Measurements from ENCODE around the gene SHF.
"Not testable (repeated sequence)": the region's sequence is repeated elsewhere in the genome, so short reads cannot be mapped to it uniquely, and the experiment has no call there.

DNA sequence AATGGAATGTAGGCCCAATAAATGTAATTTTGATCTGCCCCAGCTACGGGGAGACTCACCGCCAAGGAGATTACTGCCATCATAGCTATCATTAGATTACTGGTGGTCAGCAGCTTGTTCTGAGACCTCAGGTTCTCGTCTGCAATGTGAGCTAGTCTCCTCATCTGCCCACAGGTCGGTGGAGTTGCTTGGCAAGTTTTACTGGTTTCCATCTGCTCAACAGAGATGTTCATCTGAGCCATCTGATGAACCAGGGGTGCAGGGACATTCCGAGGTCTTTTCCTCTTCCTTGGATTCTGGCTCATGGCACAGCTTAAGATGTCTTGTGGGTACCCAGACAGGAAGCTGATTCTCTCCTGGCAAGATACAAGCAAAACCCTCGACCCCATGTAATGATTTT lies 49.0 kb upstream of the SHF start:
- TF ChIP-seq, protein P1, sequence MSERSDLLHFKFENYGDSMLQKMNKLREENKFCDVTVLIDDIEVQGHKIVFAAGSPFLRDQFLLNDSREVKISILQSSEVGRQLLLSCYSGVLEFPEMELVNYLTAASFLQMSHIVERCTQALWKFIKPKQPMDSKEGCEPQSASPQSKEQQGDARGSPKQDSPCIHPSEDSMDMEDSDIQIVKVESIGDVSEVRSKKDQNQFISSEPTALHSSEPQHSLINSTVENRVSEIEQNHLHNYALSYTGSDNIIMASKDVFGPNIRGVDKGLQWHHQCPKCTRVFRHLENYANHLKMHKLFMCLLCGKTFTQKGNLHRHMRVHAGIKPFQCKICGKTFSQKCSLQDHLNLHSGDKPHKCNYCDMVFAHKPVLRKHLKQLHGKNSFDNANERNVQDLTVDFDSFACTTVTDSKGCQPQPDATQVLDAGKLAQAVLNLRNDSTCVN (tag by site-specific recombination; optimal IDR thresholded peaks at IDR 0.05), result not testable (repeated sequence)
- TF ChIP-seq, protein P2, sequence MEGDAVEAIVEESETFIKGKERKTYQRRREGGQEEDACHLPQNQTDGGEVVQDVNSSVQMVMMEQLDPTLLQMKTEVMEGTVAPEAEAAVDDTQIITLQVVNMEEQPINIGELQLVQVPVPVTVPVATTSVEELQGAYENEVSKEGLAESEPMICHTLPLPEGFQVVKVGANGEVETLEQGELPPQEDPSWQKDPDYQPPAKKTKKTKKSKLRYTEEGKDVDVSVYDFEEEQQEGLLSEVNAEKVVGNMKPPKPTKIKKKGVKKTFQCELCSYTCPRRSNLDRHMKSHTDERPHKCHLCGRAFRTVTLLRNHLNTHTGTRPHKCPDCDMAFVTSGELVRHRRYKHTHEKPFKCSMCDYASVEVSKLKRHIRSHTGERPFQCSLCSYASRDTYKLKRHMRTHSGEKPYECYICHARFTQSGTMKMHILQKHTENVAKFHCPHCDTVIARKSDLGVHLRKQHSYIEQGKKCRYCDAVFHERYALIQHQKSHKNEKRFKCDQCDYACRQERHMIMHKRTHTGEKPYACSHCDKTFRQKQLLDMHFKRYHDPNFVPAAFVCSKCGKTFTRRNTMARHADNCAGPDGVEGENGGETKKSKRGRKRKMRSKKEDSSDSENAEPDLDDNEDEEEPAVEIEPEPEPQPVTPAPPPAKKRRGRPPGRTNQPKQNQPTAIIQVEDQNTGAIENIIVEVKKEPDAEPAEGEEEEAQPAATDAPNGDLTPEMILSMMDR (tag by site-specific recombination; IDR thresholded peaks at IDR 0.05), result not testable (repeated sequence)
- TF ChIP-seq ZNF175 (tag by site-specific recombination; IDR thresholded peaks at IDR 0.05); ZNF701 (tag by site-specific recombination; IDR thresholded peaks at IDR 0.05); ZNF121 (tag by site-specific recombination; IDR thresholded peaks at IDR 0.05); ZNF24 (tag by site-specific recombination; IDR thresholded peaks at IDR 0.05); SP2 (tag by site-specific recombination; IDR thresholded peaks at IDR 0.05); ZNF274 (IDR thresholded peaks at IDR 0.05; ENCODE audit: low read length); ZNF274 (tag by site-specific recombination; IDR thresholded peaks at IDR 0.05; ENCODE audit: borderline replicate concordance); SP3 (tag by site-specific recombination; IDR thresholded peaks at IDR 0.05); ZNF404 (tag by site-specific recombination; IDR thresholded peaks at IDR 0.05): not testable (repeated sequence)
- TF ChIP-seq, protein P3, sequence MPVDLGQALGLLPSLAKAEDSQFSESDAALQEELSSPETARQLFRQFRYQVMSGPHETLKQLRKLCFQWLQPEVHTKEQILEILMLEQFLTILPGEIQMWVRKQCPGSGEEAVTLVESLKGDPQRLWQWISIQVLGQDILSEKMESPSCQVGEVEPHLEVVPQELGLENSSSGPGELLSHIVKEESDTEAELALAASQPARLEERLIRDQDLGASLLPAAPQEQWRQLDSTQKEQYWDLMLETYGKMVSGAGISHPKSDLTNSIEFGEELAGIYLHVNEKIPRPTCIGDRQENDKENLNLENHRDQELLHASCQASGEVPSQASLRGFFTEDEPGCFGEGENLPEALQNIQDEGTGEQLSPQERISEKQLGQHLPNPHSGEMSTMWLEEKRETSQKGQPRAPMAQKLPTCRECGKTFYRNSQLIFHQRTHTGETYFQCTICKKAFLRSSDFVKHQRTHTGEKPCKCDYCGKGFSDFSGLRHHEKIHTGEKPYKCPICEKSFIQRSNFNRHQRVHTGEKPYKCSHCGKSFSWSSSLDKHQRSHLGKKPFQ (tag by site-specific recombination; IDR thresholded peaks at IDR 0.05), result not testable (repeated sequence)
- TF ChIP-seq, protein P4, sequence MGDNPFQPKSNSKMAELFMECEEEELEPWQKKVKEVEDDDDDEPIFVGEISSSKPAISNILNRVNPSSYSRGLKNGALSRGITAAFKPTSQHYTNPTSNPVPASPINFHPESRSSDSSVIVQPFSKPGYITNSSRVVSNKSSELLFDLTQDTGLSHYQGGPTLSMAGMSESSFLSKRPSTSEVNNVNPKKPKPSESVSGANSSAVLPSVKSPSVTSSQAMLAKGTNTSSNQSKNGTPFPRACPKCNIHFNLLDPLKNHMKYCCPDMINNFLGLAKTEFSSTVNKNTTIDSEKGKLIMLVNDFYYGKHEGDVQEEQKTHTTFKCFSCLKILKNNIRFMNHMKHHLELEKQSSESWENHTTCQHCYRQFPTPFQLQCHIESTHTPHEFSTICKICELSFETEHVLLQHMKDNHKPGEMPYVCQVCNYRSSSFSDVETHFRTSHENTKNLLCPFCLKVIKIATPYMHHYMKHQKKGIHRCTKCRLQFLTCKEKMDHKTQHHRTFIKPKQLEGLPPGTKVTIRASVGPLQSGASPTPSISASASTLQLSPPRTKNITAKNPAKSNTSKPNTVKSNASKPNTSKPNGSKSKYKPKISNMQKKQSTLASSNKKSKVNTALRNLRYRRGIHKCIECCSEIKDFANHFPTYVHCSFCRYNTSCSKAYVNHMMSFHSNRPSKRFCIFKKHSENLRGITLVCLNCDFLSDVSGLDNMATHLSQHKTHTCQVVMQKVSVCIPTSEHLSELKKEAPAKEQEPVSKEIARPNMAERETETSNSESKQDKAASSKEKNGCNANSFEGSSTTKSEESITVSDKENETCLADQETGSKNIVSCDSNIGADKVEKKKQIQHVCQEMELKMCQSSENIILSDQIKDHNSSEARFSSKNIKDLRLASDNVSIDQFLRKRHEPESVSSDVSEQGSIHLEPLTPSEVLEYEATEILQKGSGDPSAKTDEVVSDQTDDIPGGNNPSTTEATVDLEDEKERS (tag by site-specific recombination; IDR thresholded peaks at IDR 0.05), result not testable (repeated sequence)
- TF ChIP-seq, protein P5, sequence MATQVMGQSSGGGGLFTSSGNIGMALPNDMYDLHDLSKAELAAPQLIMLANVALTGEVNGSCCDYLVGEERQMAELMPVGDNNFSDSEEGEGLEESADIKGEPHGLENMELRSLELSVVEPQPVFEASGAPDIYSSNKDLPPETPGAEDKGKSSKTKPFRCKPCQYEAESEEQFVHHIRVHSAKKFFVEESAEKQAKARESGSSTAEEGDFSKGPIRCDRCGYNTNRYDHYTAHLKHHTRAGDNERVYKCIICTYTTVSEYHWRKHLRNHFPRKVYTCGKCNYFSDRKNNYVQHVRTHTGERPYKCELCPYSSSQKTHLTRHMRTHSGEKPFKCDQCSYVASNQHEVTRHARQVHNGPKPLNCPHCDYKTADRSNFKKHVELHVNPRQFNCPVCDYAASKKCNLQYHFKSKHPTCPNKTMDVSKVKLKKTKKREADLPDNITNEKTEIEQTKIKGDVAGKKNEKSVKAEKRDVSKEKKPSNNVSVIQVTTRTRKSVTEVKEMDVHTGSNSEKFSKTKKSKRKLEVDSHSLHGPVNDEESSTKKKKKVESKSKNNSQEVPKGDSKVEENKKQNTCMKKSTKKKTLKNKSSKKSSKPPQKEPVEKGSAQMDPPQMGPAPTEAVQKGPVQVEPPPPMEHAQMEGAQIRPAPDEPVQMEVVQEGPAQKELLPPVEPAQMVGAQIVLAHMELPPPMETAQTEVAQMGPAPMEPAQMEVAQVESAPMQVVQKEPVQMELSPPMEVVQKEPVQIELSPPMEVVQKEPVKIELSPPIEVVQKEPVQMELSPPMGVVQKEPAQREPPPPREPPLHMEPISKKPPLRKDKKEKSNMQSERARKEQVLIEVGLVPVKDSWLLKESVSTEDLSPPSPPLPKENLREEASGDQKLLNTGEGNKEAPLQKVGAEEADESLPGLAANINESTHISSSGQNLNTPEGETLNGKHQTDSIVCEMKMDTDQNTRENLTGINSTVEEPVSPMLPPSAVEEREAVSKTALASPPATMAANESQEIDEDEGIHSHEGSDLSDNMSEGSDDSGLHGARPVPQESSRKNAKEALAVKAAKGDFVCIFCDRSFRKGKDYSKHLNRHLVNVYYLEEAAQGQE (tag by site-specific recombination; IDR thresholded peaks at IDR 0.05), result not testable (repeated sequence)
